HEK293T (cell line): ENCODE measurements around the gene TEX53.
A peak's percentile ranks its signal among the peaks of the same experiment; 100 is the strongest.

ENCODE experiments used
- CTCF ChIA-PET: fragments of 350-600 bp; formaldehyde crosslinking; extraction: SDS; loops from one replicate; lab custom pipeline; 2021; ENCODE audit warnings: antibody characterized with exemption, inconsistent platforms; lab: Yijun Ruan, JAX
- POLR2A ChIA-PET: fragments of 350-600 bp; formaldehyde crosslinking; extraction: SDS; loops from one replicate; lab custom pipeline; 2020; ENCODE audit warnings: antibody characterized with exemption, inconsistent platforms; lab: Yijun Ruan, JAX
- DNase-seq: peaks from one replicate; pipeline ENCODE4 v3.0.0; 2012; ENCODE audit warnings: mixed read lengths; ENCODE audit errors: extremely low spot score
- ARNT ChIP-seq: fragments of 450-650 bp; IDR thresholded peaks from 2 replicates; pipeline ENCODE4 v1.6.1; 2017; ENCODE audit warnings: mild to moderate bottlenecking
- BHLHE40 ChIP-seq: fragments of 450-650 bp; IDR thresholded peaks from 2 replicates; pipeline ENCODE4 v1.6.1; 2016; ENCODE audit warnings: mild to moderate bottlenecking, moderate library complexity, borderline replicate concordance
- CTBP1 ChIP-seq: fragments of 450-650 bp; IDR thresholded peaks from 2 replicates; pipeline ENCODE4 v1.6.1; 2016; ENCODE audit warnings: borderline replicate concordance
- ELF4 ChIP-seq: fragments of 450-650 bp; IDR thresholded peaks from 2 replicates; pipeline ENCODE4 v1.6.1; 2017; ENCODE audit warnings: antibody characterized with exemption
- FOXA1 ChIP-seq: fragments of 450-650 bp; IDR thresholded peaks from 2 replicates; pipeline ENCODE4 v1.6.1; 2016; ENCODE audit warnings: mild to moderate bottlenecking
- FOXK2 ChIP-seq: fragments of 450-650 bp; IDR thresholded peaks from 2 replicates; pipeline ENCODE4 v1.6.1; 2016; ENCODE audit warnings: mild to moderate bottlenecking
- FOXM1 ChIP-seq: fragments of 450-650 bp; IDR thresholded peaks from 2 replicates; pipeline ENCODE4 v1.6.1; 2017; ENCODE audit warnings: mild to moderate bottlenecking, borderline replicate concordance
- HDGF ChIP-seq: fragments of 450-650 bp; IDR thresholded peaks from 2 replicates; pipeline ENCODE4 v1.6.1; 2017; ENCODE audit warnings: antibody characterized with exemption, borderline replicate concordance
- L3MBTL2 ChIP-seq: fragments of 450-650 bp; conservative IDR thresholded peaks from 2 replicates; pipeline ENCODE4 v1.6.1; 2016; ENCODE audit warnings: mild to moderate bottlenecking
- LEF1 ChIP-seq: fragments of 450-650 bp; IDR thresholded peaks from 2 replicates; pipeline ENCODE4 v1.6.1; 2017; ENCODE audit warnings: mild to moderate bottlenecking, borderline replicate concordance
- NFRKB ChIP-seq: fragments of 450-650 bp; IDR thresholded peaks from 2 replicates; pipeline ENCODE4 v1.6.1; 2016; ENCODE audit warnings: mild to moderate bottlenecking, moderate library complexity
- PKNOX1 ChIP-seq: fragments of 450-650 bp; IDR thresholded peaks from 2 replicates; pipeline ENCODE4 v1.6.1; 2016
- SP1 ChIP-seq: fragments of 450-650 bp; IDR thresholded peaks from 2 replicates; pipeline ENCODE4 v1.6.1; 2017
- SUZ12 ChIP-seq: fragments of 450-650 bp; IDR thresholded peaks from 2 replicates; pipeline ENCODE4 v1.6.1; 2016; ENCODE audit warnings: mild to moderate bottlenecking
- TARDBP ChIP-seq: fragments of 450-650 bp; IDR thresholded peaks from 2 replicates; pipeline ENCODE4 v1.6.1; 2016
- ZNF384 ChIP-seq: fragments of 450-650 bp; IDR thresholded peaks from 2 replicates; pipeline ENCODE4 v1.6.1; 2016

TEX53 gene

GRCh38 chr9:114611516-114612271 is 45.9 kb downstream of the TEX53 start:
- peak; percentile 66 for DNase-seq
- POLR2A ChIA-PET = interaction anchor here (0.9 to 1.6 kb wide), 5 partner anchors 9 to 93 kb away, joined by 3 to 8 read pairs (median 5); partner anchors contain the start of gene ATP6V1G1
- CTCF ChIA-PET = no interaction called here
- peak; percentile 60; the same call in 1 of the 2 replicates for TF ChIP-seq PKNOX1
- TF ChIP-seq FOXK2 = no peak
- TF ChIP-seq BHLHE40 = no peak
- peak; percentile 18; the same call in 1 of the 2 replicates for TF ChIP-seq ARNT
- TF ChIP-seq SUZ12 = no peak
- no peak for TF ChIP-seq SP1
- TF ChIP-seq NFRKB = no peak
- no peak for TF ChIP-seq L3MBTL2

DNA sequence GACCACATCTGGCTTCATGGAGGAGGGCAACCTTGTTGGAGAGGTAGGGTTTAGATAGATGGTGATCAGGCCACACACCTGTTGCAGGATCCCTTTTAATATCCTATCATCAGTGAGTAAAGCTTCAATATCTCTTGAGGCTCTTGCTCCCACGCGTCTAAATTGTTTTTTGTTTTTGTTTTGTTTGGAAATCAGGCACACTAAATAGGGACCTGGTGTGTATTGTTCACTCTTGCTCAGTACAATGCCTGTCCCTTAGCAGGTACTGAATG is 49.1 kb downstream of the TEX53 start:
- ChIA-PET CTCF (no interaction called here), POLR2A (no interaction called here)
- TF ChIP-seq NFRKB = no peak
- TF ChIP-seq L3MBTL2 = no peak
- TF ChIP-seq LEF1 = no peak
- TF ChIP-seq FOXM1 = no peak
- no peak for TF ChIP-seq ZNF384
- TF ChIP-seq FOXK2 = no peak
- TF ChIP-seq SUZ12 = no peak
- DNase-seq = no peak

DNA sequence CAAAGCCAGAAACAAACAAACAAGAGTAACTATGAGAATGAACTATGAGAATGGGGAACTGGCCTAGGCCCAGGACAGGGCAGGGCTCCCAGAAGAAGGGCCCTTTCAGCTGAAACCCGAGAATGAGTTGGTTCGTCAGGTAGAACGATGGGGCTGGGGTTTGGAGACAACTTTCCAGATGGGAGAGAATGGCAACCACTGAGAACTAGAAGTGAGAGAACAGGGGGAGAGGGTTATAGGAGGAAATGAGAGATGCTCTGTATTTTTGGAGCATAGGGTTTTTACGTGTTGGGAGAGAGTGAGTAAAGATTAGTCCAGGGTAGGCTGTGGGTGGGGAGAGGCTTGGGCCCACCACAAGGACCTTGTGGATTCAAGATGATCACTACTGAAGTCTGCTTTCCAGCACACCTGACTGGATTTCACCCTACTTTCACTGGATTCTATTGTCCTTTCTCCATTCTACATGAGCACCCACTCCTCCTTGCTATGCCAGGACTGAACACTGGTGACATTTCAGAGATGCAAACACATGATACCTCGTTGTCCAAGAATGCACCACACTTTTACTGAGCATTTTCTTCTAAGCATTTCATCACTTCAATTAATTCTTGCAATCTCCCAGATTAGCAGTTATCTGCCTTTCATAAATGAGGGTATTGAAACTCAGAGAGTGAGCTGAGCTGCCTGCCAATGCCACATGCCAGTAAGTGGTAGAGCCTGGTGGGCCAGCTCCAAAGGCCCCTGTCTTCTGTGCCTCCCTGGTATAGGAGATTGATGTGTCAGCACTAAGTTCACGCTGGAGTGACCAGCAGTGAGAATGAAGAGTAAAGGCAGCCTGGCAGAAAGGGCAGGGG is 49.7 kb downstream of the TEX53 start:
- ChIA-PET CTCF (no interaction called here), POLR2A (interaction anchor here (1.7 kb wide), 1 partner anchor 20 kb away, joined by 7 read pairs; the partner anchor contains the start of gene ATP6V1G1)
- no peak for DNase-seq
- TF ChIP-seq ARNT (no peak), FOXM1 (no peak), TARDBP (no peak), HDGF (no peak), BHLHE40 (no peak), L3MBTL2 (no peak), SP1 (no peak), ELF4 (no peak)

DNA sequence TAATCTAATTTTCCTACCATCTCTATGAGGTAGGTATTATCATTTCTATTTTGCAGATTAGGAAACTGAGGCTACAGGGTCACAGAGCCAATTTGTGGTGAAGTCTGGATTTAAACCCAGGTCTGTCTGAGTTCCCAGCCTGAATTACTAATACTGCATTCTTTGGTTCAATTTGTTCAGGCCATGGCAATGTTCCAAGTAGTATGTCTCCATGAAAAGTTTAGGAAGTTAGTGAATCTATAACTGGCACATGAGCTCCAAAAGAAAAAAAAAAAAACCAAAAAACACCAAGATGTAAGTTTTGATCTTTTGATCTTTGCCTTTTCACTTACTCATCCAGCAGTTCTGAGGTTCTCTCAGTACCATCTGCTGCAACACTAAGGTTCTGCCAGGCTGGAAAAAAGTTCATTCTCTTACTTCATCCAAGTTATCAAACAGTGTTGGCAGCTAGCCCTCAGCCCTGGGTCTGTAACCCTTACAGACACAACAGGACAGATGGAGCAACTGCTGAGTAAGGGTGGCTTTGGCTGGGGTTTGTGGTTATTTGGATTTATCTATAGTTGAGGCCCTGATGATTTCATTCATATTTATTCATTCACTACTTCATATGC is 50.9 kb downstream of the TEX53 start:
- TF ChIP-seq L3MBTL2 (no peak), BHLHE40 (no peak), ZNF384 (no peak), SP1 (no peak), ARNT (no peak), FOXK2 (no peak), TARDBP (no peak), LEF1 (no peak), NFRKB (no peak), FOXA1 (no peak), SUZ12 (no peak), CTBP1 (no peak), HDGF (no peak), PKNOX1 (no peak), ELF4 (no peak), FOXM1 (no peak)
- CTCF ChIA-PET = no interaction called here
- DNase-seq = no peak
- POLR2A ChIA-PET = interaction anchor here (1.7 kb wide), 1 partner anchor 19 kb away, joined by 7 read pairs; the partner anchor contains the start of gene ATP6V1G1
